HepG2 (cell line): ENCODE data around the gene NUP153. TPM values are rescaled to one million over a fixed set of nuclear protein-coding genes. Genes with fewer than 3 reads are reported as not detected.
A peak's percentile ranks its signal among the peaks of the same experiment; 100 is the strongest.

Experiments used
- CENPX ChIP-seq: sonication (generic); formaldehyde crosslinking; IDR thresholded peaks from 2 replicates; pipeline ENCODE4 v1.9.0; 2021; ENCODE audit warnings: mild to moderate bottlenecking, missing genetic modification reagents, moderate library complexity
- FLYWCH1 ChIP-seq: sonication (generic); formaldehyde crosslinking; IDR thresholded peaks from 2 replicates; pipeline ENCODE4 v1.8.1; 2023; ENCODE audit warnings: mild to moderate bottlenecking, missing genetic modification reagents
- JDP2 ChIP-seq: sonication (generic); formaldehyde crosslinking; IDR thresholded peaks from 2 replicates; pipeline ENCODE4 v1.8.1; 2022; ENCODE audit warnings: missing genetic modification reagents, borderline replicate concordance
- KAT2B ChIP-seq: fragments of 150-350 bp; IDR thresholded peaks from 2 replicates; pipeline ENCODE4 v1.6.1; 2014; ENCODE audit warnings: low read depth, low read length, borderline replicate concordance
- MTF2 ChIP-seq: sonication (generic); formaldehyde crosslinking; IDR thresholded peaks from 2 replicates; pipeline ENCODE4 v1.5.0; 2020; ENCODE audit warnings: missing genetic modification reagents, borderline replicate concordance
- NFKBIZ ChIP-seq: IDR thresholded peaks from 2 replicates; pipeline ENCODE4 v1.6.1; 2018; ENCODE audit warnings: missing genetic modification reagents, missing compliant biosample characterization
- RARG ChIP-seq: sonication (generic); formaldehyde crosslinking; IDR thresholded peaks from 2 replicates; pipeline ENCODE4 v1.4.0; 2020; ENCODE audit warnings: low read depth, mild to moderate bottlenecking, missing genetic modification reagents
- RERE ChIP-seq: IDR thresholded peaks from 2 replicates; pipeline ENCODE4 v1.6.1; 2016; ENCODE audit warnings: low read depth, missing genetic modification reagents, missing compliant biosample characterization
- RXRB ChIP-seq: IDR thresholded peaks from 2 replicates; pipeline ENCODE4 v1.6.1; 2016; ENCODE audit warnings: borderline replicate concordance, missing genetic modification reagents, missing compliant biosample characterization
- SNAPC5 ChIP-seq: sonication (generic); formaldehyde crosslinking; IDR thresholded peaks from 2 replicates; pipeline ENCODE4 v1.8.1; 2023; ENCODE audit warnings: mild to moderate bottlenecking, missing genetic modification reagents, borderline replicate concordance
- TCF7L2 ChIP-seq: IDR thresholded peaks from 2 replicates; pipeline ENCODE4 v1.6.1; 2011; ENCODE audit warnings: mild to moderate bottlenecking, low read depth, low read length, moderate library complexity
- U2AF1 ChIP-seq: fragments of 200-400 bp; formaldehyde crosslinking; optimal IDR thresholded peaks from 2 replicates; pipeline ENCODE3; 2017; ENCODE audit warnings: mild to moderate bottlenecking, low read depth, low read length
- YEATS4 ChIP-seq: sonication (generic); formaldehyde crosslinking; IDR thresholded peaks from 2 replicates; pipeline ENCODE4 v1.4.0; 2020; ENCODE audit warnings: missing genetic modification reagents, borderline replicate concordance
- ZBTB44 ChIP-seq: sonication (generic); formaldehyde crosslinking; IDR thresholded peaks from 2 replicates; pipeline ENCODE4 v1.4.0; 2020; ENCODE audit warnings: missing genetic modification reagents
- ZFP1 ChIP-seq: IDR thresholded peaks from 2 replicates; pipeline ENCODE4 v1.6.1; 2016
- ZNF124 ChIP-seq: sonication (generic); formaldehyde crosslinking; IDR thresholded peaks from 2 replicates; pipeline ENCODE4 v1.4.0; 2020; ENCODE audit warnings: missing genetic modification reagents
- ZNF235 ChIP-seq: sonication (generic); formaldehyde crosslinking; IDR thresholded peaks from 2 replicates; pipeline ENCODE4 v1.8.1; 2023; ENCODE audit warnings: mild to moderate bottlenecking, missing genetic modification reagents, borderline replicate concordance
- ZNF460 ChIP-seq: sonication (generic); formaldehyde crosslinking; IDR thresholded peaks from 2 replicates; pipeline ENCODE4 v1.5.1; 2020; ENCODE audit warnings: missing genetic modification reagents, mild to moderate bottlenecking, borderline replicate concordance
- polyA plus RNA-seq, 8 experiments: library from polyadenylated mRNA; depleted of rRNA in 3 of 8; stranded (reverse) in 7 of 8; unstranded in 1 of 8; fragments of >200 nt; fragmentation: Illumina TruSeq in 4 of 8; extraction: Trizol in 4 of 8; gene quantifications; 2 replicates each; pipeline versions ENCODE4 v1.2.1 to v1.2.3, GENCODE V29; 2011 to 2016; ENCODE audit warnings: low read depth in 4 of 8, missing spikeins in 1 of 8, mixed read lengths in 1 of 8; ENCODE audit not compliant: insufficient read depth in 1 of 8
- total RNA-seq, 5 experiments: library from RNA; depleted of rRNA; stranded (reverse); fragments of >200 nt; fragmentation: Illumina TruSeq; extraction: Trizol; gene quantifications; 2 replicates each; pipeline ENCODE4 v1.2.3, GENCODE V29; 2016; ENCODE audit warnings: low read depth in 1 of 5
- TF ChIP-seq, protein P1 (sequence below): sonication (generic); formaldehyde crosslinking; IDR thresholded peaks from 2 replicates; pipeline ENCODE4 v1.8.0; 2023; ENCODE audit warnings: mild to moderate bottlenecking, missing genetic modification reagents

The NUP153 gene
- total and polyA plus RNA-seq, 2 of the 13 experiments (the other 11 are each of a cell fraction or from before 2014, with no cell fraction given) = 29.8 to 55.2 TPM

GRCh38 chr6:17706580-17707370 is at the start of gene NUP153 (continued):
- TF ChIP-seq RERE (peak; percentile 83; the same call in 1 of the 2 replicates), MTF2 (CRISPR knock-in tag) (peak; percentile 99; the same call in 1 of the 2 replicates), RXRB (peak; percentile 85), ZNF235 (CRISPR knock-in tag) (no peak), CENPX (CRISPR knock-in tag) (no peak), KAT2B (no peak), NFKBIZ (peak; percentile 99), JDP2 (no peak), U2AF1 (peak; percentile 29), ZFP1 (CRISPR knock-in tag) (peak; percentile 91; the same call in 1 of the 2 replicates), TCF7L2 (no peak), FLYWCH1 (CRISPR knock-in tag) (no peak), YEATS4 (CRISPR knock-in tag) (peak; percentile 92; the same call in 1 of the 2 replicates), ZNF124 (CRISPR knock-in tag) (peak; percentile 90), SNAPC5 (CRISPR knock-in tag) (no peak), ZNF460 (CRISPR knock-in tag) (no peak; the same call in 1 of the 2 replicates), ZBTB44 (CRISPR knock-in tag) (peak; percentile 84; the same call in 1 of the 2 replicates), RARG (CRISPR knock-in tag) (no peak)
- TF ChIP-seq, protein P1, sequence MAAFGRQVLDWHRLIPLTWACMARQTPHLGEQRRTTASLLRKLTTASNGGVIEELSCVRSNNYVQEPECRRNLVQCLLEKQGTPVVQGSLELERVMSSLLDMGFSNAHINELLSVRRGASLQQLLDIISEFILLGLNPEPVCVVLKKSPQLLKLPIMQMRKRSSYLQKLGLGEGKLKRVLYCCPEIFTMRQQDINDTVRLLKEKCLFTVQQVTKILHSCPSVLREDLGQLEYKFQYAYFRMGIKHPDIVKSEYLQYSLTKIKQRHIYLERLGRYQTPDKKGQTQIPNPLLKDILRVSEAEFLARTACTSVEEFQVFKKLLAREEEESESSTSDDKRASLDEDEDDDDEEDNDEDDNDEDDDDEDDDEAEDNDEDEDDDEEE (CRISPR knock-in tag) = no peak; the same call in 1 of the 2 replicates
